ENCODE results near the gene ORMDL2. TPM values are rescaled to one million over a fixed set of nuclear protein-coding genes. Genes with fewer than 3 reads are reported as not detected.

The ORMDL2 gene
- total and polyA plus RNA-seq, 10 of the 15 experiments (the other 5 are each of a cell fraction or from before 2014, with no cell fraction given) = 15.0 to 135 (median 33.9) TPM

GRCh38 chr12:55827806-55828205 is 10.0 kb downstream of the ORMDL2 start:
- H3K27ac ChIP-seq (ENCODE audit: control insufficient read depth, insufficient read depth) = peak overlapping the region; percentile 55
- CTCF ChIA-PET = interaction anchor here (0.9 to 5.7 kb wide), 11 partner anchors 9 to 112 kb away, joined by 3 to 89 read pairs (median 5); partner anchors contain the start of genes ORMDL2, PYM1 and SARNP
- TF ChIP-seq BRCA1 (IDR thresholded peaks at IDR 0.05; ENCODE audit: low read depth, low read length) (no peak), FOXM1 (IDR thresholded peaks at IDR 0.05; ENCODE audit: low read depth, low read length) (no peak), ESRRA (IDR thresholded peaks at IDR 0.05; ENCODE audit: low read length) (no peak), TAF1 (IDR thresholded peaks at IDR 0.05; ENCODE audit: borderline replicate concordance, low read depth, low read length) (no peak), EGR1 (IDR thresholded peaks at IDR 0.05; ENCODE audit: borderline replicate concordance in 1 of 2, low read depth in 2 of 2, low read length in 2 of 2) (no peak), SMARCA5 (IDR thresholded peaks at IDR 0.05) (no peak), ZBED1 (IDR thresholded peaks at IDR 0.05; ENCODE audit: borderline replicate concordance) (no peak), IRF3 (IDR thresholded peaks at IDR 0.05) (no peak), RELA (IDR thresholded peaks at IDR 0.05; ENCODE audit: borderline replicate concordance, partially characterized antibody) (no peak), ZNF207 (IDR thresholded peaks at IDR 0.05; ENCODE audit: borderline replicate concordance) (no peak), SMAD1 (IDR thresholded peaks at IDR 0.05; ENCODE audit: low read depth, partially characterized antibody) (no peak), CHD2 (IDR thresholded peaks at IDR 0.05; ENCODE audit: borderline replicate concordance, low read depth, low read length) (no peak), RUNX3 (IDR thresholded peaks at IDR 0.05; ENCODE audit: low read length) (no peak), HDAC6 (IDR thresholded peaks at IDR 0.05; ENCODE audit: unreplicated experiment) (no peak), SREBF1 (IDR thresholded peaks at IDR 0.05; ENCODE audit: low read length) (no peak)
- TF ChIP-seq, protein P1, sequence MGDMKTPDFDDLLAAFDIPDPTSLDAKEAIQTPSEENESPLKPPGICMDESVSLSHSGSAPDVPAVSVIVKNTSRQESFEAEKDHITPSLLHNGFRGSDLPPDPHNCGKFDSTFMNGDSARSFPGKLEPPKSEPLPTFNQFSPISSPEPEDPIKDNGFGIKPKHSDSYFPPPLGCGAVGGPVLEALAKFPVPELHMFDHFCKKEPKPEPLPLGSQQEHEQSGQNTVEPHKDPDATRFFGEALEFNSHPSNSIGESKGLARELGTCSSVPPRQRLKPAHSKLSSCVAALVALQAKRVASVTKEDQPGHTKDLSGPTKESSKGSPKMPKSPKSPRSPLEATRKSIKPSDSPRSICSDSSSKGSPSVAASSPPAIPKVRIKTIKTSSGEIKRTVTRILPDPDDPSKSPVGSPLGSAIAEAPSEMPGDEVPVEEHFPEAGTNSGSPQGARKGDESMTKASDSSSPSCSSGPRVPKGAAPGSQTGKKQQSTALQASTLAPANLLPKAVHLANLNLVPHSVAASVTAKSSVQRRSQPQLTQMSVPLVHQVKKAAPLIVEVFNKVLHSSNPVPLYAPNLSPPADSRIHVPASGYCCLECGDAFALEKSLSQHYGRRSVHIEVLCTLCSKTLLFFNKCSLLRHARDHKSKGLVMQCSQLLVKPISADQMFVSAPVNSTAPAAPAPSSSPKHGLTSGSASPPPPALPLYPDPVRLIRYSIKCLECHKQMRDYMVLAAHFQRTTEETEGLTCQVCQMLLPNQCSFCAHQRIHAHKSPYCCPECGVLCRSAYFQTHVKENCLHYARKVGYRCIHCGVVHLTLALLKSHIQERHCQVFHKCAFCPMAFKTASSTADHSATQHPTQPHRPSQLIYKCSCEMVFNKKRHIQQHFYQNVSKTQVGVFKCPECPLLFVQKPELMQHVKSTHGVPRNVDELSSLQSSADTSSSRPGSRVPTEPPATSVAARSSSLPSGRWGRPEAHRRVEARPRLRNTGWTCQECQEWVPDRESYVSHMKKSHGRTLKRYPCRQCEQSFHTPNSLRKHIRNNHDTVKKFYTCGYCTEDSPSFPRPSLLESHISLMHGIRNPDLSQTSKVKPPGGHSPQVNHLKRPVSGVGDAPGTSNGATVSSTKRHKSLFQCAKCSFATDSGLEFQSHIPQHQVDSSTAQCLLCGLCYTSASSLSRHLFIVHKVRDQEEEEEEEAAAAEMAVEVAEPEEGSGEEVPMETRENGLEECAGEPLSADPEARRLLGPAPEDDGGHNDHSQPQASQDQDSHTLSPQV (IDR thresholded peaks at IDR 0.05) = no peak
- TF ChIP-seq, protein P2, sequence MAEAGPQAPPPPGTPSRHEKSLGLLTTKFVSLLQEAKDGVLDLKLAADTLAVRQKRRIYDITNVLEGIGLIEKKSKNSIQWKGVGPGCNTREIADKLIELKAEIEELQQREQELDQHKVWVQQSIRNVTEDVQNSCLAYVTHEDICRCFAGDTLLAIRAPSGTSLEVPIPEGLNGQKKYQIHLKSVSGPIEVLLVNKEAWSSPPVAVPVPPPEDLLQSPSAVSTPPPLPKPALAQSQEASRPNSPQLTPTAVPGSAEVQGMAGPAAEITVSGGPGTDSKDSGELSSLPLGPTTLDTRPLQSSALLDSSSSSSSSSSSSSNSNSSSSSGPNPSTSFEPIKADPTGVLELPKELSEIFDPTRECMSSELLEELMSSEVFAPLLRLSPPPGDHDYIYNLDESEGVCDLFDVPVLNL (IDR thresholded peaks at IDR 0.05; ENCODE audit: low read depth, low read length) = no peak

More at GRCh38 chr12:55827806-55828205, 10.0 kb downstream of the ORMDL2 start:
- H4K20me1 ChIP-seq (ENCODE audit: control insufficient read depth, insufficient read depth) = no peaks in the 10 kb centered on the region
- no peak for ATAC-seq
- H3K4me1 ChIP-seq (ENCODE audit: control insufficient read depth, insufficient read depth, low read length) = peaks cover 21% of the 10 kb centered on the region; the same call in 1 of the 2 replicates
- no peak for DNase-seq (ENCODE audit: low read depth, low spot score)
- RAD21 ChIA-PET (ENCODE audit: unreplicated experiment) = interaction anchor here (1.1 to 2.1 kb wide), 8 partner anchors 10 to 146 kb away, joined by 4 to 35 read pairs (median 7); partner anchors contain the start of genes ORMDL2, RAB5B and SARNP
- peak overlapping the region; percentile 5; the same call in 1 of the 2 replicates for H3K9ac ChIP-seq (ENCODE audit: control insufficient read depth, insufficient read depth, low read length)
- intact Hi-C loops (cut with micrococcal nuclease; ENCODE audit: unreplicated experiment) = loop anchor here (2.0 to 5.0 kb wide), 4 partner anchors 89 to 289 kb away; partner anchors contain the start of genes PA2G4, RPL41, RPS26 and ZC3H10
- H3K36me3 ChIP-seq (ENCODE audit: control insufficient read depth in 2 of 2, insufficient read depth in 2 of 2, low read length in 1 of 2) = peaks cover 0 to 6% of the 10 kb centered on the region in 2 experiments; a peak in 2 of 4 replicates
- H3K9me3 ChIP-seq (replicated peaks; ENCODE audit: control insufficient read depth, insufficient read depth, low read length) = no peaks in the 10 kb centered on the region
- 83% methylated on average over 15 of the region's 15 CpGs for WGBS (ENCODE audit: insufficient coverage, insufficient replicate concordance, low lambda C conversion rate, missing lambda C conversion rate)
- in situ Hi-C loops (cut with MboI) = loop anchor here (5.0 kb wide), 1 partner anchor 99 kb away; the partner anchor contains the start of gene PYM1
- H3K4me3 ChIP-seq = peak overlapping the region; percentile 90
- H3K4me2 ChIP-seq (ENCODE audit: control insufficient read depth, insufficient read depth) = peak overlapping the region; percentile 85
- SMC1A ChIA-PET (ENCODE audit: uncharacterized antibody, unreplicated experiment) = interaction anchor here (0.9 to 2.1 kb wide), 7 partner anchors 10 to 195 kb away, joined by 3 to 20 read pairs (median 4); partner anchors contain the start of genes ORMDL2 and SARNP
- POLR2A ChIA-PET = interaction anchor here (0.7 to 5.5 kb wide), 5 partner anchors 10 to 117 kb away, joined by 3 to 103 read pairs (median 4); partner anchors contain the start of genes ORMDL2 and SARNP
- no peaks in the 10 kb centered on the region for H3K27me3 ChIP-seq (replicated peaks in 1 of 2; ENCODE audit: control insufficient read depth in 2 of 2, insufficient read depth in 2 of 2, low read length in 1 of 2)
- H3K79me2 ChIP-seq (ENCODE audit: control insufficient read depth, insufficient read depth, low read length) = peaks cover 58% of the 10 kb centered on the region
- H2AFZ ChIP-seq (ENCODE audit: control insufficient read depth, low read depth, low read length) = no peak overlapping the region
- FAIRE-seq = no peak
- no TSS peak for BruUV-seq (replicated peaks)

All from GM12878 (cell line).